Testis (tissue), 5 donors: ENCODE measurements around the gene TMEM252. TPM values are rescaled to one million over a fixed set of nuclear protein-coding genes. Genes with fewer than 3 reads are reported as not detected.

Source experiments
- DNase-seq: peaks from one replicate; pipeline ENCODE4 v3.0.0-alpha.2; 2019
- H3K27ac ChIP-seq, 2 donors: fragments of 200-600 bp; sonication (generic); one replicate each; pipeline ENCODE4 v1.5.1; 2019
- H3K27me3 ChIP-seq: fragments of 200-600 bp; sonication (generic); one replicate; pipeline ENCODE4 v1.5.1; 2019
- H3K36me3 ChIP-seq: fragments of 200-600 bp; sonication (generic); one replicate; pipeline ENCODE4 v1.5.1; 2017; ENCODE audit warnings: low read depth; ENCODE audit errors: missing control alignments
- H3K4me1 ChIP-seq: fragments of 200-600 bp; sonication (generic); one replicate; pipeline ENCODE4 v1.5.1; 2019
- H3K4me3 ChIP-seq, 2 donors: fragments of 200-600 bp; sonication (generic); one replicate each; pipeline ENCODE4 v1.5.1; 2017 to 2019
- H3K9me3 ChIP-seq: fragments of 200-600 bp; sonication (generic); one replicate; pipeline ENCODE4 v1.5.1; 2017
- CTCF ChIP-seq, 3 experiments: fragments of 450-650 bp in 2 of 3; fragments of 200-600 bp in 1 of 3; sonication (generic) in 1 of 3; IDR thresholded peaks; one replicate each; pipeline ENCODE4 v1.5.1; 2016 to 2019; ENCODE audit warnings: antibody characterized with exemption in 3 of 3, mild to moderate bottlenecking in 2 of 3, moderate library complexity in 1 of 3
- POLR2A ChIP-seq: fragments of 450-650 bp; IDR thresholded peaks from one replicate; pipeline ENCODE4 v1.6.1; 2017; ENCODE audit warnings: antibody characterized with exemption, mild to moderate bottlenecking, moderate library complexity
- WGBS, 2 donors: methylation state at CpG; one replicate each; pipeline ENCODE4 v1.1.5; 2018; 5-methylcytosine and 5-hydroxymethylcytosine counted together
- intact Hi-C: fragments of 100-400 bp; cut with DNase I; formaldehyde crosslinking; loops from one replicate; pipeline ENCODE4 v1.15.1; 2023; ENCODE audit warnings: low total_unique reads
- long read RNA-seq, 2 donors: transcript quantifications; one replicate each; lab custom pipeline, GENCODE V29; 2026
- polyA plus RNA-seq: library from polyadenylated mRNA; stranded (reverse); fragments of 350-450 nt; fragmentation: Illumina TruSeq; extraction: RNeasy Lipid Tissue Mini Kit (QIAGEN cat#74804); gene quantifications from one replicate; pipeline ENCODE4 v1.2.3, GENCODE V29; 2014; ENCODE audit warnings: low read depth, low replicate concordance; ENCODE audit not compliant: insufficient read depth
- total RNA-seq, 2 donors: library from RNA; depleted of rRNA; stranded (reverse); fragments of >200 nt; gene quantifications; one replicate each; pipeline ENCODE4 v1.2.3, GENCODE V29; 2016

Gene TMEM252
- not detected for total RNA-seq
- polyA plus RNA-seq: 0.26 TPM
- long read RNA-seq, donor 1: 0 reads
- long read RNA-seq, donor 2: 0 reads

- Histone ChIP-seq H3K27me3 (no peaks in the 10 kb centered on the region), H3K4me3 (no peak within 1 kb of the TSS), H3K9me3 (no peaks in the 10 kb centered on the region), H3K4me1 (no peaks in the 10 kb centered on the region), H3K36me3 (no peaks in the 10 kb centered on the region), H3K27ac (no peak within 1 kb of the TSS)
- intact Hi-C loops: no loop called here
- 25 to 39% methylated on average over 7 to 8 of the region's 8 CpGs for WGBS, 2 donors
- DNase-seq: no peak
- TF ChIP-seq POLR2A: no peak
- no peak for TF ChIP-seq CTCF (IDR thresholded peaks at IDR 0.05)
These were observed at the start of gene TMEM252 for GRCh38 chr9:68540712-68541535. Gene TMEM252 (minus strand): TSS chr9:68540883. CDS start chr9:68540814, 69 bp downstream.

- no peak for TF ChIP-seq POLR2A
- TF ChIP-seq CTCF (IDR thresholded peaks at IDR 0.05): no peak
- Histone ChIP-seq H3K36me3 (no peaks in the 10 kb centered on the region), H3K27me3 (no peaks in the 10 kb centered on the region), H3K4me1 (peaks cover 6% of the 10 kb centered on the region), H3K27ac (no peak overlapping the region), H3K9me3 (no peaks in the 10 kb centered on the region), H3K4me3 (no peak overlapping the region)
- no peak for DNase-seq
- intact Hi-C loops: loop anchor here (10.0 kb wide), 1 partner anchor 420 kb away; no protein-coding TSS in a partner anchor
- 43 to 65% methylated on average over 19 of the region's 19 CpGs for WGBS, 2 donors
These were observed 44.5 kb upstream of the TMEM252 start for GRCh38 chr9:68585034-68585761.

- Histone ChIP-seq H3K36me3 (no peaks in the 10 kb centered on the region), H3K27ac (no peak overlapping the region), H3K4me1 (peaks cover 6% of the 10 kb centered on the region), H3K9me3 (no peaks in the 10 kb centered on the region), H3K27me3 (no peaks in the 10 kb centered on the region), H3K4me3 (no peak overlapping the region)
- peak; percentile 94 for DNase-seq
- intact Hi-C loops: loop anchor here (10.0 kb wide), 1 partner anchor 420 kb away; no protein-coding TSS in a partner anchor
- no peak for TF ChIP-seq POLR2A
- TF ChIP-seq CTCF (IDR thresholded peaks at IDR 0.05): peak; percentile 95 to 99 (median 97)
- 10 to 18% methylated on average over 13 to 16 of the region's 16 CpGs for WGBS, 2 donors
These were observed 43.7 kb upstream of the TMEM252 start for GRCh38 chr9:68584189-68585033.

GRCh38 chr9:68581696-68582095 lies 41.0 kb upstream of the TMEM252 start:
- no peak overlapping the region for H3K27ac ChIP-seq
- H3K4me1 ChIP-seq: peaks cover 6% of the 10 kb centered on the region
- 96% methylated on average over 3 of the region's 3 CpGs for WGBS, 2 donors
- no peak overlapping the region for H3K4me3 ChIP-seq
- TF ChIP-seq POLR2A: no peak
- DNase-seq: no peak
- H3K27me3 ChIP-seq: no peaks in the 10 kb centered on the region
- no peaks in the 10 kb centered on the region for H3K36me3 ChIP-seq
- intact Hi-C loops: loop anchor here (10.0 kb wide), 1 partner anchor 423 kb away; no protein-coding TSS in a partner anchor
- H3K9me3 ChIP-seq: no peaks in the 10 kb centered on the region
